OCI-LY1 (cell line): ENCODE results near the gene NRROS.
"Not testable (repeated sequence)": the region's sequence is repeated elsewhere in the genome, so short reads cannot be mapped to it uniquely, and the experiment has no call there.

Experiments
- H2AFZ ChIP-seq: fragments of 200-600 bp; sonication (generic), shearing (Covaris generic); 2 replicates; pipeline ENCODE4 v1.6.0; 2014; ENCODE audit warnings: antibody characterized with exemption, mild to moderate bottlenecking, low read length
- H3F3A ChIP-seq: fragments of 200-600 bp; sonication (generic), shearing (Covaris generic); 2 replicates; pipeline ENCODE4 v1.6.0; 2014; ENCODE audit warnings: mild to moderate bottlenecking, antibody characterized with exemption, low read length, moderate library complexity; ENCODE audit not compliant: insufficient read depth
- H3K27ac ChIP-seq: fragments of 200-600 bp; sonication (generic); 2 replicates; pipeline ENCODE4 v1.5.1; 2014; ENCODE audit warnings: low read length, mixed run types, mild to moderate bottlenecking, low read depth; ENCODE audit not compliant: poor library complexity, severe bottlenecking
- H3K27me3 ChIP-seq: fragments of 200-600 bp; sonication (generic); 2 replicates; pipeline ENCODE4 v1.6.0; 2014; ENCODE audit warnings: antibody characterized with exemption, mild to moderate bottlenecking, low read length, moderate library complexity; ENCODE audit not compliant: insufficient read depth
- H3K36me3 ChIP-seq: fragments of 200-600 bp; sonication (generic); 2 replicates; pipeline ENCODE4 v1.6.1; 2014; ENCODE audit warnings: mild to moderate bottlenecking, antibody characterized with exemption, low read length, moderate library complexity, mixed read lengths; ENCODE audit not compliant: insufficient read depth
- H3K4me1 ChIP-seq: fragments of 200-600 bp; sonication (generic); 2 replicates; pipeline ENCODE4 v1.5.1; 2014; ENCODE audit warnings: mild to moderate bottlenecking, low read length, moderate library complexity; ENCODE audit not compliant: insufficient read depth, severe bottlenecking
- H3K4me2 ChIP-seq: fragments of 200-600 bp; sonication (generic), shearing (Covaris generic); 2 replicates; pipeline ENCODE4 v1.6.1; 2014; ENCODE audit warnings: low read length
- H3K4me3 ChIP-seq: fragments of 200-600 bp; sonication (generic); 2 replicates; pipeline ENCODE4 v1.5.1; 2014; ENCODE audit warnings: low read length, low read depth, mild to moderate bottlenecking, mixed read lengths; ENCODE audit not compliant: poor library complexity, severe bottlenecking
- H3K79me2 ChIP-seq: fragments of 200-600 bp; shearing (Covaris generic); 2 replicates; pipeline ENCODE4 v1.6.1; 2016; ENCODE audit warnings: mixed run types, low read length, mixed read lengths; ENCODE audit not compliant: insufficient read depth
- H3K9ac ChIP-seq: fragments of 200-600 bp; sonication (generic), shearing (Covaris generic); 2 replicates; pipeline ENCODE4 v1.6.1; 2014; ENCODE audit warnings: mild to moderate bottlenecking, low read length, mixed read lengths
- H3K9me2 ChIP-seq: fragments of 200-600 bp; sonication (generic), shearing (Covaris generic); 2 replicates; pipeline ENCODE4 v1.6.1; 2014; ENCODE audit warnings: low read depth, mild to moderate bottlenecking, low read length, mixed read lengths
- H3K9me3 ChIP-seq: fragments of 200-600 bp; shearing (Covaris generic); 2 replicates; pipeline ENCODE4 v1.6.1; 2014; ENCODE audit warnings: low read length, mixed read lengths
- H4K20me1 ChIP-seq: fragments of 200-600 bp; sonication (generic), shearing (Covaris generic); 2 replicates; pipeline ENCODE4 v1.6.0; 2016; ENCODE audit warnings: mild to moderate bottlenecking, low read length; ENCODE audit not compliant: insufficient read depth
- EZH2 ChIP-seq: fragments of 200-600 bp; sonication (generic), shearing (Covaris generic); IDR thresholded peaks from 2 replicates; pipeline ENCODE4 v1.8.0; 2017; ENCODE audit warnings: borderline replicate concordance, mixed run types, mild to moderate bottlenecking, antibody characterized with exemption, low read length, moderate library complexity, mixed read lengths
- TF ChIP-seq, protein P1 (sequence below): fragments of 200-600 bp; sonication (generic), shearing (Covaris generic); IDR thresholded peaks from 2 replicates; pipeline ENCODE4 v1.5.1; 2017; ENCODE audit warnings: mild to moderate bottlenecking, antibody characterized with exemption, low read length, moderate library complexity, mixed read lengths

Gene NRROS

DNA sequence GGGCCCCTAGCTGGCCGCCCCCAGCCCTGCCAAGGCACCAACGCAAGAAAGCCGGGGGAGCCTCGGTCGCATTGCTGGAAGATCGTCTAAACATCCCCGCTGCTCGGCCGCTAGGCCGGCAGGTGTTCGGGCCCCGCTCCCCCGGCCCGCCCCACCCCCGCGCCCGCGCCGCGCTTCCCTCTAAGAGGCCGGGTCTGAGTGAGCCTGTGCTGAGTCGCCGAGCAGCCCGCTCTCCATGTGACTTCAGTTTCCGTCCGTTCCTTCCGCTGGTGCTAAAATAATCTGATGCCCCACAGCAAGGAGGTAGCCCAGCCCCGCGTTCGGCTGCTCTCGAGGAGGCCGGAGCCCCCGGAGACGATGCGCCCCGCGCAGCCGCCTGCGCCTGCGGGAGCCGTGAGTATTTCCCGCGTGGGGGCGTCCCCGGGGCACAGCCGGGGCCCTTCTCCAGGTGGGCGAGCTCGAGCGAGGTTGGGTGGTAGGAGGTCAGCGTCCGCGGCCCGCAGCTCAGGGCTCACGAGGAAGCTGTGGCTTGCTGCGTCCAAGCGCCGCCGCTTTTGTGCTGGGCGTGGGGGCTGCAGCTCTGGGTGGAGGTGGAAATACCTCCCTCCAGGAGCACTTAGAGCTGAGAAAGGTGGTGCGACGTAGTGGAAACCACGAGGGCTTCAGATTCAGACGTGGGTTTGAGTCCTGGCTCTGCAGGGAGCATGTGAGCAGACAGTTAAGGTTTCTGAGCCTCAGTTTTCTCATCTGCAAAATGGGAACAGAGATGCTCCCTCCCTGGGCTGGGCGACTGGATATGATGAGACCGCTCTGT is at the start of gene NRROS:
TSS of gene NRROS (plus strand) at position 212 of the 814 bp plus-strand sequence. CDS start 14,846 bp downstream, outside the sequence.
- no peaks in the 10 kb centered on the region for H3K9me3 ChIP-seq
- no peaks in the 10 kb centered on the region for H3K79me2 ChIP-seq
- no peak for TF ChIP-seq EZH2
- TF ChIP-seq, protein P1, sequence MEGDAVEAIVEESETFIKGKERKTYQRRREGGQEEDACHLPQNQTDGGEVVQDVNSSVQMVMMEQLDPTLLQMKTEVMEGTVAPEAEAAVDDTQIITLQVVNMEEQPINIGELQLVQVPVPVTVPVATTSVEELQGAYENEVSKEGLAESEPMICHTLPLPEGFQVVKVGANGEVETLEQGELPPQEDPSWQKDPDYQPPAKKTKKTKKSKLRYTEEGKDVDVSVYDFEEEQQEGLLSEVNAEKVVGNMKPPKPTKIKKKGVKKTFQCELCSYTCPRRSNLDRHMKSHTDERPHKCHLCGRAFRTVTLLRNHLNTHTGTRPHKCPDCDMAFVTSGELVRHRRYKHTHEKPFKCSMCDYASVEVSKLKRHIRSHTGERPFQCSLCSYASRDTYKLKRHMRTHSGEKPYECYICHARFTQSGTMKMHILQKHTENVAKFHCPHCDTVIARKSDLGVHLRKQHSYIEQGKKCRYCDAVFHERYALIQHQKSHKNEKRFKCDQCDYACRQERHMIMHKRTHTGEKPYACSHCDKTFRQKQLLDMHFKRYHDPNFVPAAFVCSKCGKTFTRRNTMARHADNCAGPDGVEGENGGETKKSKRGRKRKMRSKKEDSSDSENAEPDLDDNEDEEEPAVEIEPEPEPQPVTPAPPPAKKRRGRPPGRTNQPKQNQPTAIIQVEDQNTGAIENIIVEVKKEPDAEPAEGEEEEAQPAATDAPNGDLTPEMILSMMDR: no peak
- peaks cover 23% of the 10 kb centered on the region for H3K4me1 ChIP-seq
- no peaks in the 10 kb centered on the region for H3F3A ChIP-seq
- H3K9me2 ChIP-seq: no peaks in the 10 kb centered on the region
- H2AFZ ChIP-seq: no peak within 1 kb of the TSS
- no peaks in the 10 kb centered on the region for H4K20me1 ChIP-seq
- H3K27ac ChIP-seq: no peak within 1 kb of the TSS
- H3K4me2 ChIP-seq: peak within 1 kb of the TSS; percentile 64
- no peak within 1 kb of the TSS for H3K9ac ChIP-seq
- no peaks in the 10 kb centered on the region for H3K36me3 ChIP-seq
- H3K4me3 ChIP-seq: peak within 1 kb of the TSS; percentile 43
- H3K27me3 ChIP-seq: peaks cover 18% of the 10 kb centered on the region; the same call in 1 of the 2 replicates

DNA sequence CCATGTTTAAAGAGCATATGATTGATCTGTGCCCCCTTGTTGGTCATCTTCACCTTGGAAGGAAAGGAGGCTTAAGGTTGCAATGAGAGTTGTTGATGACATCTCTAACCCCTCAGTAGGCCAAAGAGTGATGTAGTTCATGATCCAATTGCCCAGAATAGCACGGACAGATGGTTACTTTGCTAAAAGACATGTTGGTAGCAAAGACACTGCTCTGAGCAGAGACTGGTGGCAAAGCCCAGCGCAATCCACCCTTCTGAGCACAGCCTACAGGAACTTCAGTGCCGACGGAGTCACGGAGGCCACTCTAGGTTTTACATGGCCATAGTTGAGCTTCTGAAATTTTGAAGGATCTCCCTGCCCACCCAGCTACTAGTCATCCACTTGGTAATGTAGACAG is 49.2 kb upstream of the NRROS start:
- Histone ChIP-seq H4K20me1 (no peaks in the 10 kb centered on the region), H3K79me2 (no peaks in the 10 kb centered on the region), H3K27me3 (no peaks in the 10 kb centered on the region), H3K4me1 (no peaks in the 10 kb centered on the region), H3K27ac (no peak overlapping the region), H3K9me2 (no peaks in the 10 kb centered on the region), H3K36me3 (peaks cover 18% of the 10 kb centered on the region; the same call in 1 of the 2 replicates), H3F3A (no peaks in the 10 kb centered on the region), H3K9me3 (no peaks in the 10 kb centered on the region), H3K9ac (no peak overlapping the region), H3K4me2 (no peak overlapping the region), H2AFZ (no peak overlapping the region), H3K4me3 (no peak overlapping the region)
- TF ChIP-seq, protein P1: no peak
- no peak for TF ChIP-seq EZH2

DNA sequence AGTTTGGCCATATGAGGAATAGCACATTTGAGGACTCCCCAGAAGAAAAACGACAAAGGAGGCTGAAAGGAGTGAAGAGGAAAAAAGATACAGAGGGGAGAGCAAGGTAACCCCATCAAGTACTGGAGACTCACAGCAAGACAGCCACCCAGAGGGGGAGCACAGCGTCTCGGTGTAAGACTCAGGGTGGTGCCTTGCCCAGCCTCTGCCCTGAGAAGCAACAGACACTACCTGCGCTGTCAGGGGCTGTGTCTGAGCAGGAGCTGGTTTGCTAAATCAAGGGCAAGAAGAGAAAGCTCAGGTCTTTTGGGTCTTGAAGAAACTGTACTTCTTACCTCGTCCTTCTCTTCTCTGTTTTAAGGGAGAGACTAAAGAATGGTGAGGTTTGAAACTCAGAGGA is 43.1 kb upstream of the NRROS start:
- no peak overlapping the region for H3K9ac ChIP-seq
- H3K27ac ChIP-seq: no peak overlapping the region
- H3K36me3 ChIP-seq: no peaks in the 10 kb centered on the region
- H3K9me3 ChIP-seq: no peaks in the 10 kb centered on the region
- H3K4me1 ChIP-seq: no peaks in the 10 kb centered on the region
- no peaks in the 10 kb centered on the region for H3F3A ChIP-seq
- no peaks in the 10 kb centered on the region for H4K20me1 ChIP-seq
- no peaks in the 10 kb centered on the region for H3K79me2 ChIP-seq
- TF ChIP-seq, protein P1: no peak
- no peak for TF ChIP-seq EZH2
- H3K9me2 ChIP-seq: no peaks in the 10 kb centered on the region
- H3K27me3 ChIP-seq: peaks cover 7% of the 10 kb centered on the region
- no peak overlapping the region for H2AFZ ChIP-seq
- no peak overlapping the region for H3K4me3 ChIP-seq
- no peak overlapping the region for H3K4me2 ChIP-seq

DNA sequence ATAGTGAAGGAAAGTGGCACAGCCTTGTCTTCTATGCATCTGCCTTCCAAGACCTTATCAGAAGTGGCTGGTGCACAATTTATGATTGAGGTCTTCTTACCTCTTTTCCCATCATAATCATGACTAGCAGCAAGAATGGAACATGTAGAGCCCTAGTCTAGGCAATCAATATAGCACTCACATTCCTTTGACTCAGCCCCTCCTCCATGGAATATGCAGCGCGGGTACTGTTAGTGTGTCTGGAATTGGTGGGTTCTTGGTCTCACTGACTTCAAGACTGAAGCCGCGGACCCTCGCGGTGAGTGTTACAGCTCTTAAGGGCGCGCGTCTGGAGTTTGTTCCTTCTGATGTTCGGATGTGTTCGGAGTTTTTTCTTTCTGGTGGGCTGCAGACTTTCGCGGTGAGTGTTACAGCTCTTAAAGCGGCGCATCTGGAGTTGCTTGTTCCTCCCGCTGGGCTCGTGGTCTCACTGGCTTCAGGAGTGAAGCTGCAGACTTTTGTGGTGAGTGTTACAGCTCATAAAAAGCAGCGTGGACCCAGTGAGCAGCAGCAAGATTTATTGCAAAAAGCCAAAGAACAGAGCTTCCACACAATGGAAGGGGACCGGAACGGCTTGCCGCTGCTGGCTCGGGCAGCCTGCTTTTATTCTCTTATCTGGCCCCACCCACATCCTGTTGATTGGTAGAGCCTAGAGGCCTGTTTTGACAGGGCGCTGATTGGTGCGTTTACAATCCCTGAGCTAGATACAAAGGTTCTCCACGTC is 41.3 kb upstream of the NRROS start:
- H3K79me2 ChIP-seq, H3K27me3 ChIP-seq, H3K9ac ChIP-seq, H3K9me3 ChIP-seq, H3K4me1 ChIP-seq, H3K27ac ChIP-seq, H3F3A ChIP-seq, H3K4me3 ChIP-seq, H3K4me2 ChIP-seq, H3K36me3 ChIP-seq, H4K20me1 ChIP-seq, H3K9me2 ChIP-seq, H2AFZ ChIP-seq: not testable (repeated sequence)
